Activated CD8-positive, alpha-beta memory T cell treated with anti-CD3 and anti-CD28 coated beads, Interleukin-2, amount 50 U/mL, for 1 hour (primary cell): ENCODE data around the gene ASXL1.

Experiments
- DNase-seq: peaks from one replicate; pipeline ENCODE4 v3.0.0-alpha.2; 2020; ENCODE audit errors: extremely low read depth

ASXL1 gene

DNA sequence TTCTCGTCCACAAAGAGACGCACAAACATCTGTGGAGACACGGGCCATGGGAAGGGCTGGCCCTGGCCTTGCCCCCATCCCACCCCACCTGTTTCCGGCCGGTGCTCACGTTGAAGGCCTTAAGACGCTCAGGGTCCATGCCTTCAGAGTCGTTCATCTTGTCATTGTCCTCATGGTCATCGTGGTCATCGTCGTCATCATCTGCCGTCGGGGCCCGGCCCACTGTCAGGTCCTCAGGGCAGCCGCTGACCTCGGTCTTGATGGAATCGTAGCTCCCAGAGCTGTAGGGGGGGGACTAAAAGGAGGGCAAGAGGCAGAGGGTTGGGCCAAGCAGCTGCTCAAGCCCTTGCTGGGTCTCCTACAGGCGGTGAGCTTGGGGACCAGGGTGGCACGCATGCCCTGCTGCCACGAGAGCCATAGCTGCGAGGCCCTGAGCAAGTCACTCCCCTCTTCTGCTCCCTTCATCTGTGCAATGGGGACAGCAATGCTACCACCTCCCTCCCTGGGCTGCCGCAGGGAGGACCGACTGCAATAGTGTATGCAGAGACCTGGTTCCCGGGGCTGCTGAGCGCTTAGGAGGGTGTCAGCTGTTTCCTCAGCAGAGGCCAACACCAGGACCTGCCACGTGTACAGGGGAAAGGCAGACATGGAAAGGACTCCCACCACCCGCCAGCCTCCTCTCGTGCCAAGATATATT, 95.5 kb downstream of the ASXL1 start:
- no peak for DNase-seq

DNA sequence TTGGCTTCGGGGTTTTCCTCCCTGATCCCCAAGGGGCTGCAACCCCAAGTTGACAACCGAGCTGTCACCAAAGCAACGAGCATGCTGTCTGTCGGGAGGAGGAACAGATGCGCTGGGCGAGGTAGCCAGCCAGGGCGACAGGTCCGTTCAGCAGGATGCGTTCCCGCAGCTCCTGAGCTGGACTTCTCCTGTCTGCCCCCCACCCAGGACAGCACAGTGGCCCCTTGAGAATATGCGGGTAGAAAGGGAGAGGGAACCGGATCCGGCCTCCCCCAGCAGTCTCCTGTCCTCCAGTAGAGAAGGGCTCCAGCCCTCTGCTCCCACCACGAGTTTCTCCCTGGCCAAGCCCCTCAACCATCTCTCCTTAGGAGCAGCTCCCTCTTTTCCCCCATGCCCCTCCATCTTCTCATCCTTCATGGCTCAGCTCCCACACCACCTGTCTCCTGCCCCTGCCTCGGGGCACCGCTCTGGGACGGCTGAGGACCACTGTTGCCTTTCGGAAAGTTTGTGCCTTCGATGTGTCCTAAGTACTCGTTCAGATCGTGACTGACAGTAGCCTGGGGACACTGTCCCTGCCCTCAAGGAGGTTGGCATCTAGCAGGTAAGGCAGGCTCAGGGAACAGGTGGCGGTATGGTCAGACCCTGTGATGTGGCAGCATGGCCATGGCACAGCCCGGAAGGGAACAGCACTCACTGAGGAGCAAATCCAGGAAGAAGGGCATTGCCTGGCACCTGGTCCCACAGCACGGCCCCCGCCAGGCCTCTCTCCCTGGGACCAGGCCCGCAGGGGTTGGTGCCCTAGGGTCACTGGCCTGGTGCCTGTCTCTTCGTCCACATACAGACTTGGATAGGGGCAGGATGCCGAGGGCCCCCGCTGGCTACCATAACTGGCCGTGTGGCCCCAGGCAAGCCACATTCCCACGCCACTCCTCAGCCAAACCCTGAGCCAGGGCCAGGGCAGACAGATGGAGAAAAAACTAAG, 96.3 kb downstream of the ASXL1 start:
- DNase-seq = no peak

DNA sequence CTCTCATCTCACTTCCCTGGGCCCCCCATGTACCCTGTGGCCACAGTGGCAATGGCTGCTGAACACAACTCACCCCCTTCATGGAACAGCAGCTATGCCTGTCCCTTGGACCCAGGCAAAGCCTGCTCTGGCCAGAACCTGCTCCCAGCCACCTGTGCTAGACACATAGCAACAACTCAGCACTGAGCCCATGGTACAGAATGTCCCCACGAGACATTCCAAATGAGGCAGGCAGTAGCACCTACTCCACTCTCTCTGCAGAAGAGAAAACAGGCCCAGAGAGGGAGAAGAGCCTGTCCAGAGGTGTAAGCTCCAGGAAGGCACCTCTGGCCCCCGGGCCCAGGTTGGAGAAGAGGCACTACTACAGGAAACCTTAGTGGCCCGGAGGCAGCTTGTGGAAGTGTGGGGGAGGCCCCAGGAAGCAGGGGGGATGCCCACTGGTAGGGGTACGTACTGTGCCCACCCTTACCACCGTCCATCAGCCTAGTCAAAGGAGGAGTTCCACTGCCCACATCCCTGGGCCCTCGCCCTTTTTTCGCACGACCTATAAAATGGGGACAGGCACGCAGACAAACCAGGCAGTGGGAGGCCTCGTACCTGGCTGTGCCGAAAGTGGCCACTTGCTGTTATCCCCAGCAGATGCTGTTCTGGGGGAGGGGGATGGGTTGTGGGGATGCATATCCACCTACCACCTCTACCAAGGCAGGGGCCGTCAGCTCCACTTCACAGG, 97.2 kb downstream of the ASXL1 start:
- no peak for DNase-seq

DNA sequence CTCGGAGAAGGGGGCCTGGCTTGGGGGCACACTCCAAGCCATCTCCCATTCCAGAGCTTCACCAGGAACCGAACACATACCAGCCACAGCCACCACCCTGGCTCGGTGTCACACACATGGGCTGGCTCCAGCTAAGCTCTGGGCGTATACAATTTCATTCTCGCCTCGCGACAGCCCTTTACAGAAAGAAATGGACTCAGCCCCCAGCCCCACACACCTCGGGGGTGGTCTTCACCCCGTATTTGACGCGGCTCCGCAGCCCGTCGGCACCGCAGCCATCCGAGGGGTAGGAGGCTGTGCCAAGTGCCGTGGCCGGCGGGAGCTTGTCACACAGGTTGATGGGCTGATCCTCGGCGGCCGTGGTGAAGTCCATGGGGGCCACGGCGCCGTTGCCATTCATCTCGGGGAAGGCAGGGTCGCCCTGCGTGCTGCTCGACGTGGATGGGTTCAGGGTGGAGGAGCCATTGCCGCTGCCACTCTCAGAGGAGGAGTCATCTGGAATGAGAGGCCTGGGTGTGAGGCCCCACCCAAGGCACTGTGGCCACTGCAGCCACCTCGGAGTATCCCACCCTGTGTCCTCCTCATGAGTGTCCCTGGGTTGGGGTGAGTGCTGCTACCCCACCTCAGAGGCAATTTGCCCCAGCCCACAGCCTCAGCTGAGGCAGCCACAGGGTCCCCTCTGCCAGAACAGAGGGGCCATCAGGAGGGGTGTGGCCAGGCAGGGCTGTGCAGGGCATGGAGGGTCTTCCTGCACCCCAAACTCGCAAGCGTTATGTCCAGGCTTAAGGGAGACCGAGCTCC, 98.0 kb downstream of the ASXL1 start:
- DNase-seq = no peak

DNA sequence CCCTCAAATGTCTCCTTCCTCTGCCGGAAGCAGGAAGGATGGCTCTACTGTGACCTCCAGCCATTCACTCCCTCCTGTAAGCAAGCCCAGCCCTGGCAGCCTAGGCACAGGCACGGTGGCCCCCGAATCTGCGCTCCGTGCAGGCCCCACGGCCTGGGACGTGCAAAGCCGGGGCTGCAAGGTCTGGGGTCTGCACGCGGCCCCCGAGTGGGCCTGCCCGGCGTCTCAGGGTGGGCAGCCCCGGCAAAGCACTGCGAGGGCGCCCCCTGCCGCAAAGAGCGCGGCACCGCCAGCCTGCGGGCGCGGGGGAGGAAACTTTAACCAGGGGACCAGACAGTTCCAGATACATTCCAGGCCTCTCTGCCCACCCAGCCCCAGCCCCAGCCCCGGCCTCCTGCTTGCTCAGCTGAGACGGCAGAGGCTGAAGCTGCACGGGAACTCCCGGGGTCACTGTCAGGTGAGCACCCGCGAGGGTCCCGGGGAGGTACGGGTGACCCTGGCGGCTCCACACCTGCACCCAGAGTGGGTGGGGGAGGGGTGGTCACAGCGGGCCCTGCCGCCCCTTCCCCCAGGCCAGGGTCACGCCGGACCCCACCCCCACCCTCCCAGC, 98.8 kb downstream of the ASXL1 start:
- no peak for DNase-seq

DNA sequence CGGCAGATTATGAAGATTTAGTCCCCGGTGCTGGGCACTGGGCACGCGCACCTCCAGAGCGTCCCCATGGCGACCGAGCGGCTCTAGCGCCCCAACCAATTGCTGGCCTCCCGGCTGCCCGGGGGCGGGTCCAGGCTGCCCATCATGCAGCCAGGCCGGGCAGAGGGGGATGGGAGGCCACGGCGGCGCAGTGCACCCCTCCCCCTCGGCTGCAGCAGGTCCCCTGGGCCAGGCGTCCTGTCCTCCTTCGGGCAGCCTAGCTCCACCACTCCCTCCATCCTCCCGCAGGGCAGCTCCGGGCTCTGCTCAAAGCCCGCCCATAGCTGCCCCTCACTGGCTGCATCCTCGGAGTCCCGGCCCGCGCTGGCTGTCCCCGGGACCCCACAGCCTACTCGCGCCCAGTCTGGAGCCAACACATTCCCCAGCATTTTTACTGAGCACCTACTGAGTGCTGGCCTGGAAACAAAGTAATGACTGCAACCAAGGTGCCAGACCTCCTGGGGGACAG, 99.4 kb downstream of the ASXL1 start:
- DNase-seq = no peak

DNA sequence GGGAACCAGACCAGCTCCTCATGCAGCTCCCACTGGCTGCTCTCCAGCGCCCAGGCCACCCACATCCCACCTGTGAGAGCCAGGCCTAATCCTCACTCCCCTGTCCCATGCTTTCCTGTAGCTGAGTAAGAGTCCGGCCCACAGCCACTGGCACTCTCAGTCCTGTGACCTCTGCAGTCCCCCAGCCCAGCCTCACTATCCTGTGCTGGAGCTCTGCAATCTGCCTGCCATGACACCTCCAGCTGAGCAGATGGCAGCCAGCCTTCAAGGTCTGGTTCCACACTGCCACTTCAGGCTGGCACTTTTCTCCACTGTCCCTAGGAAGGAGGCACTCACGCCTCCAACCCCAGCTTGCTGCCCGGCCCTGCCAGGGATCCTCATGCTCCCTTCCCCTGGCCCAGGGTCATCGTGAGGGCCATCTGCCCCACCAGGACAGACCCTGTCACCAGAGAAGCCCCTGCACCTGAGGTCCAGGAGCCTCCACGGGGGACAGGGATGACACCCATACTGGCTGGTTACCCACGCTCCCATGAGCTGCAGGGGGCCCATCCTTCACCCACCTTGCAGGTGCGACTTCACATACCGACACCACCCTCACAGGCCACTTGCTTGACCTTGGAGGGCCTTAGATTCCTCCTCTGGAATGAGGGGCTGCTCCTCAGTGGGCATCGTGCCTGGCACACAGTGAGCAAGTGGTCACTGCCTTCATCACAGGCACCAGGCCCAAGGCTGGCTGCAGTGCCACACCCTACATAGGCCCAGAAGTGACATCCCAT, 100.1 kb downstream of the ASXL1 start:
- no peak for DNase-seq

DNA sequence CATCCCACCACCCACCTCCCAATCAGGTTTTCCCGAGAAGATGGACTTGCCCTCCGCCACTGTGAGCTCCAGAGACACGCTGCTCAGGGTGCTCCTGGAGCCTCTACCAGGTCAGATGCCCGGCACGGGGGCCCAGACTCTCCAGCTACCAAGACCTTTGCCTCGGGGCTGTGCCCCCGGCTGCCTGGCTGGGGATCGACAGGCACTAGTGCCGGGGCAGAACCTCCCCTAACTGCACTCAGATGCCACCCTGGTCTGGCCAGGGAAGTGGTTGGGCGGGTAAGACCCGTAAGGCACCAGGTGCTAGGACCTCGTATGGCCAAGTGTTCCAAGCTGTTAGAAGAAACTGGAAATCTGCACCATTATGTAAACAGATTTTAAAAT, 100.7 kb downstream of the ASXL1 start:
- DNase-seq = no peak

DNA sequence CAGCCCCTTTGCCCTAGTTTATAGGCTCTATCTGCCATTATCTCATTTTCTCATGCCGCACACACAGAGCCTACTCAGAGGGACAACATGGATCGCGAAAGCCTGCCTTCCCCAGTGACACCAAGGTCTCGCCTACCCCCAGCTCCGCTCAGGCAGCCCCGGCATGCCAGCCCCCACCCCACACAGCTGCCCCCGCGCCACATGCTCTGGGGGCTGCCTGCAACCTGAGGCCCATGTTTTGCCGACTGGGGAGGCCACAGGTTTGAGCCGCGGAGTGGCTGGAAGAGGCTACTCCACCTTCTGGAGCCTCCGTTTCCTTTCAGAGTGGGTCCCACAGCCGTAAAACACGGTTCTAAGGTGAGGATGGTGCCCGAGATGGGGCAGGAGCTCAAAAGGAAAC, 102.1 kb downstream of the ASXL1 start:
- no peak for DNase-seq

DNA sequence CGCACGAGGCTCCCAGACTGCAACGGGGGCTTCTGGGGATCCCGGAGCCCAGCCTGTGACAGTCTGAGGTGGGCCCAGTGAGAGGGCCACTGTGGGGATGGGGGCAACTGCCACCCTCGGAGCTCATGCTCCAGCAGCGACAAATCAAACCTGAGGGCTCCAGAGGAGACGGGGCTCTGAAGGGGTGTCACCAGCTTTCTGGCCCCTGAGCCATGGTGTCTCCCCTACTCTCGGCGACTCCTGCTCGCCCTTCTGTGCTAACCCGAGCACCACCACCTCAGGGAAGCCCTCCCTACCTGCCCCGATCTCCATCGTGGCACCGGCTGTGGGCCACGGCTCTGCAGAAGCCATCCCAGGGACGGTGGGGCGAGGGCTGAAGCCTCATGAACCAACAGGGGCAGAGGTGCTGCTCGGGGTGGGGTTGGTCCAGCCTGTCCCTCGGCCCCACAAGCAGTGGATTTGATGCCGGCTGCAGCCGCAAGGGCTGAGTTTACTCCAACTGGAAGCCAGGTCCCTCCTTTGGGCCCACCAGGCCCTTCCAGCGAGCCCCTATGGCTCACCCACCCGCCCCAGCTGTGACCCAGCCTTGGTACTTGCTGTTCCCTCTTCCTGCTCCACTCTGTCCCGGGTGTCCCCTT, 102.7 kb downstream of the ASXL1 start:
- DNase-seq = no peak

DNA sequence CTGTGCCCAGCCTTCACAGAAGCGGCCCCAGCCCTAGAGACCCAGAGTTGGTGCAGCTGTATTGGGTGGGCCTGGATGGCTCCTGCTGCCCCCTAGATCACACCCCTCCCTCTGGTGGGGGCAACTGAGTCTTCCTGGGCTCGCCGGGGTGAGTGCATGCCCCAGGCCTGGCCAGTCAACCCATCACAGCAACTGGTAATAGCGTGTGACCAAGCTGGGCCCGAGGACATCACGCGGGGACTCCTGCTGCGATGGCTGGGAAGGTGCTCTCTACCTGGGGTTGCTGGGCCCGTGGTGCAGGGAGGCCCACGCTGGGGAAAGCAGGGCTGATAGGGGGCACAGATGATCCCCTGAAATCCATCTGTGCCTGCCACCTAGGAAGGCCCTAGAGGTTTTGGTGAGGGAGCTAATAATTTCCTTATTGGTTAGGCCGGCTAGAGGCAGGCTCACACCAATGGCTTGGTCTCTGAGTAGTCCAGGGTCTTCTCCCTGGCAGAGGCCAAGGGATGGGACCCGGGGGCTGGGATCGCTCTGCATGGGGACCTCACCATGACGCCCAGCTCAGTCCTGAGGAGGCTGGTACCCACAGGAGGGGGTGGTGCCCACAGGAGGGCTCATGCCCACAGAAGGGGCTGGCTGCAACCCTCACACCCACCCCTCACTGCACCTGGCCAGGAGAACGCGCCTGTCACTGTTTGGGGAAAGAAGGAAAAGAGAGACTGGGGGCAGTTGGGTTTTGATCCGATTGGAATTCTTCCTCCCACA, 103.9 kb downstream of the ASXL1 start:
- no peak for DNase-seq

DNA sequence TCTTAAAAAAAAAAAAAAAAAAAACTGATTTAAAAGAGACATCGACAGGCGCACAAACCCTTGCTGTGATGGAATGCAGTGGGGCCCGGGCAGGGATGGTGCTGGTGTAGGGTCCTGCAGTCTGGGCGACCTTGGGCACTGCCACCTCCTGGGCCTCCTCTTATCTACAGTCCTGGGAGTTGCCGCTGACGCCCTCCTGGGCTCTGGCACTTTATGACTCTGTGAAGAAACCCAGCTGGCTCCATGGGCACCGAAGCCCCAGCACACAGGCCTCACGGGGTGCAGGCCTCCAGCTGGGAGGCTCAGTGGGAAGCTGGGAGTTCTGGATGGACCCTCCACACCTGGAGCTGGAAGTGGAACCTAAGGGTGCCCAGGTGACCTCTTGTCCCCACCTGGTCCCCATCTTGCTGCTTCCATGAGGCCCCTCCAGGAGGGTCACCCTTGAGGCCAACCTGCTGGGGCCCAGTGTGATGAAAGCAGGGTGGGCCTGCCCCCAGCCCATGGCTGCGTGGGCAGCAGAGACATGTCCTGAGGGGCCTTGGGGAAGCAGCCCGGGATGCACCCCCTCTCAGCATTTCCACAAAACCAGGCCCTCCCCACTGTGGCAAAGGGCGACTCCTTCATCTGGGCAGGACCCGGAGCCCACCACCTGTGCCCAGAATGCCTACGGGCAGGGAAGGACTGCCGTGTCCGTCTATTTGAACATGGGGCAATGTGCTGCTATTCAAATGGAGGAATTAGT, 104.9 kb downstream of the ASXL1 start:
- DNase-seq = no peak

DNA sequence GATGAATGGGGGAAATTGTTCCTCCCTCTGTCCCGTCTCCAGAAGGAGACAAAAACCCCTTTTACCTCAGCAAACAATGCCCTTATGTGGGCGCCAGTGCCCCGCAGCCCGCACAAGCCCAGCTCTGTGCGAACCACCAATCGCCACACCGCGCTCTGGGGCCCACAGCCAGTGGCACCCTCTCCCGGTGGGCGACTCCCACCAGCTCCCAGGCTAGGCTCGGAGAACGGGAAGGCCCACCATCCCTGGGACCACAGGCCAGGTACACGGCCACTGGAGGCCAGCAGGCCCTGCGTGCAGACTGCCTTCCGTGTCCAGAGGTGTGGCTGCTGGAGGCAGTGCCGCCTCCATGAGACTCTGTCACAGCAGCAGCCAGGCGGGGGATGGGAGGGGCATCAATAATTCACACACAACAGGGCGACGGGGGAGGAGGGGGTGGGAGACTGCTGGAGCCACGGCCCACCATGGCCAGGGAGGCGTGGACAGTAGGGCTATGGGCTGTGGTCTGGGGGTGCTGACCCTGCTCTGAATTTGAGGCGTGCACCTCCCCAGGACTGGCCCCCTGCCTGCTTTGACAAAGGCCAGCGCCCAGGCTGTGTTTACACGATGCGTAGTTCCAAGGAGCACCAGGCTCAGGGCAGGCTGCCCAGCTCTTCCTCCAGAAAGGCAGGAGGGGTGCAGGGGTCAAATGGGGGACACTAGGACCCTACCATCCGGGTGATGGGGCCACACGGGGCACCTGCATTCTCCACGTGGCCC, 105.7 kb downstream of the ASXL1 start:
- DNase-seq = no peak

DNA sequence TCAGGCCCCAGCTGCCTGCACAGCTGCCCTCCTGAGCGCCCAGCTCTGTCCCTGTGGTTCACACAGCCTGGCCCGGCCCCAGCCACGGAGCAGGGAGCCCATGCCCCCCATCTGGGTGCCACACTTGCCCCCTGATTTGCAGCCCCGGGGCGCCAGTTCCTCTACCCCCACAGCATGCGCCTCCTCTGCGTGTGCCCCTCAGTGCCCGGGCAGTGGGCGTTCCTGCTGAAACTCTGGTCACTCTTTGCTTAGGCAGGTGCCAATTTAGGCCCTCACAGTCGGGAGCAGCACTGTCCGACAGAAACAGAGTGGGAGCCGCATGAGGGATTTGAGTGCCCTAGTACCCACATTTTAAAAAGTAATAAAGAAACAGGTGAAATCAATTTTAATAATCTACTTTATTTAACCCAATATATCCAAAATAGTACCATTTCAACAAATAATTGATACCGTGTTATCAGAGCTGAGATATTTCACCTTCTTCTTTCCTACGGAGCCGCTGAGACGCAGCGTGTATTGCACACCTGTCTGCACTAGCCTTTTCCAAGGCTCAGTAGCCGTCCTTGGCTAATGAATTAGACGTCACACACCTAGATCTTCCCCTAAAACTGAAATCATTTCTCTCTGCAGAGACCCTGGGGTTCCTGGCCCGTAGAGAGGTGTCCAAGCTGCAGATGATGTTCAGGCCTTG, 106.4 kb downstream of the ASXL1 start:
- no peak for DNase-seq

DNA sequence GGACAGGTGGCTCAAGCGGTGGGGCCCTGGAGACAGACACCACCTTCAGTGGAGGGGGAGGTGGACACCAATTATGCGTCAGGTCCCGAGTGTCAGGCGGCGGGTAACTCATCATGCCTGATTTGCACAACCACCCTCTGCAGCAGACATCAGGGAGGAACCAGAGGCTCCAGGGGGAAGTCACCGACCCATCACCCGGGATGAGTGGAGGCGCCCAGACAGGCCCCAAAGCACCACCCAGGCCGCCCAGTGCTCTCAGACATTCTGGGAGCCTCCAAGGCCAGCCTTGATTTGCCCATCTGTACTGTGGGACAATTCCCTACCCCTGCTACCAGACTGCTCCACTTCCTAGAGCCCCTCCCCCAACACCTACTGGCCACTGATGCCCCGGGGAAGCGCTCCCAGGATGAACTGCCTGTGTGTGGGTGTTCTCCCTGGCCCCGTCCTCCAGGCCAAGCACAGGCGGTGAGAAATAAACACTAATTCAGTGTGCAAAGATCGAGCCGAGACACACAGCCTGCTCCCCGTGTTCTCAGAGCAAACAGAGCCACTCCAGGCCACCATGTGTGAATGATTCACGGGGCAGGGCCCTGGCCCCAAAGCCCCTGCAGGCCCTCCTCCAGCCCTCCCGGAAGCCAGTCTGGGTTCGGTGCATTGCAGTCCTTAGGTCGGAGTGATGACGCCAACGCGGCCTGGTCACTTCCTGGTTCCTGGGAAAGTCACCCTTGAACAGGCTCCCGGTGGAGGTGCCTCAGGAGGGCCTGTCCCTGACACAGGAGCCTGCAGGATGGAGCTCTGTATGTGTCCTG, 107.2 kb downstream of the ASXL1 start:
- no peak for DNase-seq
